K562 treated with DMSO at 1 percent for 4 hours (cell line): ENCODE results near the gene SOX3. TPM values are rescaled to one million over a fixed set of nuclear protein-coding genes. Genes with fewer than 3 reads are reported as not detected.

Experiments used
- total RNA-seq: library from RNA; unstranded; fragments of 300-600 nt; gene quantifications from 2 replicates; pipeline ENCODE4 v1.2.3, GENCODE V29; 2022; ENCODE audit not compliant: insufficient read depth

SOX3 gene
- total RNA-seq = not detected in 2 replicates

DNA sequence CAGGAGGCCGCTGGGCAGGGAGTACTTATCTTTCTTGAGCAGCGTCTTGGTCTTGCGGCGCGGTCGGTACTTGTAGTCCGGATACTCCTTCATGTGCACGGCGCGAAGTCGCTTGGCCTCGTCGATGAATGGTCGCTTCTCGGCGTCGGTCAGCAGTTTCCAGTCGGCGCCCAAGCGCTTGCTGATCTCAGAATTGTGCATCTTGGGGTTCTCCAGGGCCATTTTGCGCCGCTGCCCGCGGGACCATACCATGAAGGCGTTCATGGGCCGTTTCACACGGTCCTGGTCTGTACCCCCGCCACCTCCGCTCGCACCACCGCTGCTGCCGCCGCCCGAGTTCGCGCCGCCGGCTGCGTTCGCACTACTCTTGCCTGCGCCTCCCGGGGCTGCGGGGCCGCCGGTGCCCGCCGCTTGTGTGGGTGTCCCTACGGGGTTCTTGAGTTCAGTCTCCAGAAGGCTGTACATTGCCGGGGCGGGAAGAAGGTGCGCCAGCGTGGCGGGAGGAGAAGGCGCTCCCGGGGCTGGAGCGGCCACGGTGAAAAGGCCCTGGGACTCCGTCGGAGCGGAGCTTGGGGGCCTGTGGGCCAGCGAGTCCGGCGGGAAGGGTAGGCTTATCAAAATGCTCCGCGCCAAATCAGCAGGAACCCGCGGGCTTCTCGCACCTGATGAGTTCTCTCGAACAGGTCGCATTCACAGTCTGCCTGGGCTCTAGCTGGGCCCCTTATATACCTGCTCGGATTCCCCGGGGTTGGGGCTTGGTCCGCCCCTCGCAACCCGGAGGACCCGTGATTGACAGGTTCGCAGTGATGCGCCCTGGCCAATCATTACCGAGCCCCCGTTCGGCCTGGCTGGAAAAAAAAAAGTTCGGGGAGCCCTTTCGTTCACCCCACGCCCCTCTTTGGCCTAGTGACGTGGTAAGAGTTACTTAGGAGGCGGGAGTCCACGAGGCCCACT is at the start of gene SOX3:
SOX3 (minus strand) TSS at position 699 of the 954 bp plus-strand sequence; CDS start at position 690, 9 bp downstream.

Other genes starting within 250 kb of the SOX3 start
- not detected in 2 replicates for gene LINC00632, start 204.7 kb upstream of the SOX3 start, total RNA-seq